ENCODE measurements around the gene PLEKHB2.
"Not testable (repeated sequence)": the region's sequence is repeated elsewhere in the genome, so short reads cannot be mapped to it uniquely, and the experiment has no call there.

DNA sequence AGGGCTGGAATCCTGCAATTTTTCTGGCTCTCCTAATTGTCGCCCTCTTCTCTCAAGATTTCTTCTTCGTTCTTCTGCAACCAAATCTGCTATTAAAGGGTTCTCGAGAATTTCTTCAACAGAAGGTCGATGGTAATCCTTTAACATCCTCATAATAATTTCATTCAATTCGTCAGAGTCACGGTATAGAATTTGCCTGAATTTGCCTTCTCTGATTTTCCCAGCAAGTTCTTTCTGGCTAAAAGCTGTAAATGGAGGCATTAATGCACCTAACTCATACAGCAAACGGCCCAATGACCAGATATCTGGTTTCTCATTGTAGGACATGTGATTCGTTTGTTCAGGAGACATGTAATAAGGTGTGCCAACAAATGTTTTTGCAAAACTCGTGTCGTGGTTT is 72.9 kb downstream of the PLEKHB2 start:
- TF ChIP-seq, protein P1, sequence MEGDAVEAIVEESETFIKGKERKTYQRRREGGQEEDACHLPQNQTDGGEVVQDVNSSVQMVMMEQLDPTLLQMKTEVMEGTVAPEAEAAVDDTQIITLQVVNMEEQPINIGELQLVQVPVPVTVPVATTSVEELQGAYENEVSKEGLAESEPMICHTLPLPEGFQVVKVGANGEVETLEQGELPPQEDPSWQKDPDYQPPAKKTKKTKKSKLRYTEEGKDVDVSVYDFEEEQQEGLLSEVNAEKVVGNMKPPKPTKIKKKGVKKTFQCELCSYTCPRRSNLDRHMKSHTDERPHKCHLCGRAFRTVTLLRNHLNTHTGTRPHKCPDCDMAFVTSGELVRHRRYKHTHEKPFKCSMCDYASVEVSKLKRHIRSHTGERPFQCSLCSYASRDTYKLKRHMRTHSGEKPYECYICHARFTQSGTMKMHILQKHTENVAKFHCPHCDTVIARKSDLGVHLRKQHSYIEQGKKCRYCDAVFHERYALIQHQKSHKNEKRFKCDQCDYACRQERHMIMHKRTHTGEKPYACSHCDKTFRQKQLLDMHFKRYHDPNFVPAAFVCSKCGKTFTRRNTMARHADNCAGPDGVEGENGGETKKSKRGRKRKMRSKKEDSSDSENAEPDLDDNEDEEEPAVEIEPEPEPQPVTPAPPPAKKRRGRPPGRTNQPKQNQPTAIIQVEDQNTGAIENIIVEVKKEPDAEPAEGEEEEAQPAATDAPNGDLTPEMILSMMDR (IDR thresholded peaks at IDR 0.05; ENCODE audit: borderline replicate concordance, extremely low read depth, low read length, poor library complexity, severe bottlenecking) = not testable (repeated sequence)
- not testable (repeated sequence) for TF ChIP-seq EZH2 (IDR thresholded peaks at IDR 0.05; ENCODE audit: borderline replicate concordance, low read depth, low read length, severe bottlenecking)
